Astrocyte of the cerebellum (primary cell): Measurements from ENCODE around the gene PTX3.

Source experiments
- DNase-seq: peaks from one replicate; pipeline ENCODE4 v3.0.0-alpha.2; 2011; ENCODE audit warnings: low read depth
- H3K4me3 ChIP-seq: 2 replicates; pipeline ENCODE4 v1.5.1; 2011; ENCODE audit warnings: mild to moderate bottlenecking, low read depth, low read length, moderate library complexity
- in situ Hi-C: cut with HindIII; loops from 2 replicates; pipeline ENCODE4 v1.10.0; 2017; ENCODE audit warnings: low sequenced_read_pairs
- TF ChIP-seq, protein P1 (sequence below): IDR thresholded peaks from 2 replicates; pipeline ENCODE4 v1.5.1; 2012; ENCODE audit warnings: low read length, low read depth, moderate library complexity, mild to moderate bottlenecking; ENCODE audit errors: missing control alignments

Gene PTX3

DNA sequence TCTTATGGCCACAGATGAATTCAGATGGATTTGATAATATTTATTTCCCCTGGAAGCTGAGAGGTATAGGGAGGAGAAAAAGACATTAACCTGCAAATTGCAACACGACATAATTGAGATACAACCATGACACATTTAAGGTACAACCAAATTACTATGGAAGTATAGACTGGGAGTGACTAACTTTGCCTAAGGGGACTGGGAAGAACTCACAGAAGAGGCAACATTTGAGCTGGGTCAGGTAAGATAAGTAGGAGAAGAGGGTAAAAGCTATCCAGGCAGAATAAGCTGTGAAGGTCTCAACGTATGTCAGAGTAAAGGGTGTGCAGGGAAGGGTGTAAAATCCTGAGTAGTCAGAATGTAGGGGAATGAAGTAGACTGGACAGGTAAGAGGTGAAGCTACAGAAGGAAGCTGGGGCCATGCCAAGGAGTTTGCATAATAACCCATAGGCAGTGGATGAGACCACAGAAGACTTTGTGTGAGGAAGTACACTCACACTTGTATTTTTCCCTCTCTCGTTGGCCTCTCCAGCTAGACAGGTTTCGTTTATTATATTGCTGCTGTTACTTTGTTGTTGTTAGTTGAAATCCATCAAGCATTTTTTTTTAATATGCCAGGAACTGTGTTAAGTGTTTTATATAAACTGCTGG is 28.0 kb upstream of the PTX3 start:
- DNase-seq, result no peak
- no peak overlapping the region for H3K4me3 ChIP-seq
- in situ Hi-C loops, result no loop called here
- TF ChIP-seq, protein P1, sequence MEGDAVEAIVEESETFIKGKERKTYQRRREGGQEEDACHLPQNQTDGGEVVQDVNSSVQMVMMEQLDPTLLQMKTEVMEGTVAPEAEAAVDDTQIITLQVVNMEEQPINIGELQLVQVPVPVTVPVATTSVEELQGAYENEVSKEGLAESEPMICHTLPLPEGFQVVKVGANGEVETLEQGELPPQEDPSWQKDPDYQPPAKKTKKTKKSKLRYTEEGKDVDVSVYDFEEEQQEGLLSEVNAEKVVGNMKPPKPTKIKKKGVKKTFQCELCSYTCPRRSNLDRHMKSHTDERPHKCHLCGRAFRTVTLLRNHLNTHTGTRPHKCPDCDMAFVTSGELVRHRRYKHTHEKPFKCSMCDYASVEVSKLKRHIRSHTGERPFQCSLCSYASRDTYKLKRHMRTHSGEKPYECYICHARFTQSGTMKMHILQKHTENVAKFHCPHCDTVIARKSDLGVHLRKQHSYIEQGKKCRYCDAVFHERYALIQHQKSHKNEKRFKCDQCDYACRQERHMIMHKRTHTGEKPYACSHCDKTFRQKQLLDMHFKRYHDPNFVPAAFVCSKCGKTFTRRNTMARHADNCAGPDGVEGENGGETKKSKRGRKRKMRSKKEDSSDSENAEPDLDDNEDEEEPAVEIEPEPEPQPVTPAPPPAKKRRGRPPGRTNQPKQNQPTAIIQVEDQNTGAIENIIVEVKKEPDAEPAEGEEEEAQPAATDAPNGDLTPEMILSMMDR, result no peak

DNA sequence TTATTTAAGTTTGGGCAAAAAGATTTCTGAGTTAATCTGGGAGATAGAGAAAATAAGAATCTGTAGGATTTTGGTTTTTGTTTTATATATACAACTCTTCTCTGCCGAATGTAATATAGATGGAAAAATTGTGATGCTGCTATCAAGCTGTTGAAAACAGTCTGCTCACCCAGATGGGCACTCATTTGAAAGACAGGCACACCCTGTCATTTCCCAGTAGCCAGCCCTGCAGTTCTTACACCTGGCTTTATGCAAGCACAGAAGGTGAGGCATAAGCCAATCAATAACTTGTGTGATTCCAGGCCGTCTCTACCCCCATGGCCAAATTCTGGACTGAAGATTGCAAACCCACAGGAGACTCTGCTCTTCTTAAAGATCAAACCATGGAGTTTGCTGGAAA is 27.1 kb upstream of the PTX3 start:
- TF ChIP-seq, protein P1, result no peak
- no peak overlapping the region for H3K4me3 ChIP-seq
- in situ Hi-C loops, result no loop called here
- DNase-seq, result no peak

GRCh38 chr3:157410945-157411344 is 25.7 kb upstream of the PTX3 start:
- in situ Hi-C loops, result no loop called here
- no peak for DNase-seq
- TF ChIP-seq, protein P1, result no peak
- H3K4me3 ChIP-seq, result no peak overlapping the region

DNA sequence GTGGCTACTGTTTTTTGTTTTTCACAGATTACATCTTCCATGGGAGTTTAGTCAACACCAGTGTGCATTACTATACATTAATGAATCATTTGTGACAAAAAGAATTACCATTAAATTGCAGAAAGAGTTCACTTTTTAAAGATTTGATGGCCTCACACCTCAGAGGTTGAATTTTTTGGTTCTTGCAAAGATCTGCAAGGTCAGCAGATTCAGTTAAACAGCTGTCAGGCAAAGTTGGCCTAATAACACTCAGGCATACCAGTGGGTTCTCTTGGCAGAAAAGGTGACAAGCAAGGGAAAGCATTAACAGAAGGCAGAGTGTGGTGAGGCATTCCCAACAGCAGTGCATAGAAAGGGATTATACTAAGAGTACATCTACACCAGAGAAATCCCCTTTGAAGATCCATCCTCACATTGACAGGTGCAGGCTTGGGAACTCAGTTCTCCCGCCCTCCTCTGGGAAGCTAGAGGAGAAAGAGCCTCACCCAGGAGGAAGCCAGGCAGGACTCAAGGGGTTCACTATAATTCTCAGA is 24.3 kb upstream of the PTX3 start:
- no peak overlapping the region for H3K4me3 ChIP-seq
- TF ChIP-seq, protein P1, result no peak
- in situ Hi-C loops, result no loop called here
- DNase-seq, result no peak

GRCh38 chr3:157414861-157415260 is 21.8 kb upstream of the PTX3 start:
- in situ Hi-C loops, result no loop called here
- TF ChIP-seq, protein P1, result no peak
- DNase-seq, result no peak
- H3K4me3 ChIP-seq, result no peak overlapping the region

DNA sequence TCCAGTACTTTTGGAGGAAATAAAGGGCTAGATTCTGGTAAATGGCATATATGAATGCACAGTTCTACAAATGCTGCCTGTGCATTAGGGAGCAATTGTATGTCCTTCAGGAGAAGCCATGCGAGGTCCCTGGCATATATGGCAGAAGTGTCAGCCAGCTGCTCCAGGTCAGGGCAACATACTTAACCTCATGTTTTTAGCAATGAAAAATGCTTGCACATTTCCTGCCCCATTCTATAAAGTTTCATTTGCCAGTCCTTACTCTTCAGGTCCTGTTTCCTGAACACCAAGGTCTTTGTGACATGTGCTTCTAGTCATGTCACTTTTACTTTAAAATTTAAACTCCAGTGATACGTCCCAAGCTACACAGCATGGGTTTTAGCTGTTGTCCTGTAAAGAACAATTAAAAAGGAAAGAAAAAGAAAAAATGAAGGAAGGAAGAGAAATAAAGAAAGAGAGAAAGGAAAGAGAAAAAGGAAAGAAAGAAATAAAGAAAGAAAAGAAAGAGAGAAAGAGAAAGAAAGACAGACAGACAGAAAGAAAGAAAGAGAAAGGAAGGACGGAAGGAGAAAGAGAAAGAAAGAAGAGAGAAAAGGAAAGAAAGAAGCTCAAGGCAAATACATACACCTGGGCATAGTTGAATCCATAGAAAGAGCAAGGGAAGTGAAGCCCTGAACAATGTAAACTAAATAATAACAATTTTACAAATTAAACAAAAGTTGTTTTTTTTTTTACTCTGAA is 20.1 kb upstream of the PTX3 start:
- H3K4me3 ChIP-seq, result no peak overlapping the region
- in situ Hi-C loops, result no loop called here
- DNase-seq, result no peak
- TF ChIP-seq, protein P1, result no peak
